ENCODE results near the gene SYDE2.

DNA sequence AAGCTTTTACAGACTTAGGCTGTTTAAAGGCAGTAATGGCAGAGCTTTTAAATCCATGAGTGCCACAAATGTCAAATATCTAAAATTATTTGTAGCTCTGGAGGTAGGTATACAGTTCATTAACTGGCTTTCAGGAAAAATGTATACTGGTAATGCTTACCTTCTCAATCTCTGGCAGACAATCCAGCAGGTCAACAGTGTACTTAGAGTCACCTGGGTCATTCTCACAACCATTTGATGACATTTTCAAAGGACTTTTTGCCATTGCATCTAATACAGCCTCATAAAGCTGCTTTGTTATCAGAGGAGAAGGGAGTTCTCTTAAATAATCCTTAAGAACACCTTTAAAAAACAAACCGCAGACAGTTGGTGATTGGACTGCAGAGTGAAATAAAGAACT, 31.9 kb downstream of the SYDE2 start:
- TF ChIP-seq SIN3A (IDR thresholded peaks at IDR 0.05; ENCODE audit: borderline replicate concordance, insufficient read depth, low read length) (no peak), POLR2AphosphoS5 (IDR thresholded peaks at IDR 0.05; ENCODE audit: low read depth, low read length) (no peak), TAF1 (IDR thresholded peaks at IDR 0.05; ENCODE audit: borderline replicate concordance, insufficient read depth, low read length) (no peak)
- TF ChIP-seq, protein P1, sequence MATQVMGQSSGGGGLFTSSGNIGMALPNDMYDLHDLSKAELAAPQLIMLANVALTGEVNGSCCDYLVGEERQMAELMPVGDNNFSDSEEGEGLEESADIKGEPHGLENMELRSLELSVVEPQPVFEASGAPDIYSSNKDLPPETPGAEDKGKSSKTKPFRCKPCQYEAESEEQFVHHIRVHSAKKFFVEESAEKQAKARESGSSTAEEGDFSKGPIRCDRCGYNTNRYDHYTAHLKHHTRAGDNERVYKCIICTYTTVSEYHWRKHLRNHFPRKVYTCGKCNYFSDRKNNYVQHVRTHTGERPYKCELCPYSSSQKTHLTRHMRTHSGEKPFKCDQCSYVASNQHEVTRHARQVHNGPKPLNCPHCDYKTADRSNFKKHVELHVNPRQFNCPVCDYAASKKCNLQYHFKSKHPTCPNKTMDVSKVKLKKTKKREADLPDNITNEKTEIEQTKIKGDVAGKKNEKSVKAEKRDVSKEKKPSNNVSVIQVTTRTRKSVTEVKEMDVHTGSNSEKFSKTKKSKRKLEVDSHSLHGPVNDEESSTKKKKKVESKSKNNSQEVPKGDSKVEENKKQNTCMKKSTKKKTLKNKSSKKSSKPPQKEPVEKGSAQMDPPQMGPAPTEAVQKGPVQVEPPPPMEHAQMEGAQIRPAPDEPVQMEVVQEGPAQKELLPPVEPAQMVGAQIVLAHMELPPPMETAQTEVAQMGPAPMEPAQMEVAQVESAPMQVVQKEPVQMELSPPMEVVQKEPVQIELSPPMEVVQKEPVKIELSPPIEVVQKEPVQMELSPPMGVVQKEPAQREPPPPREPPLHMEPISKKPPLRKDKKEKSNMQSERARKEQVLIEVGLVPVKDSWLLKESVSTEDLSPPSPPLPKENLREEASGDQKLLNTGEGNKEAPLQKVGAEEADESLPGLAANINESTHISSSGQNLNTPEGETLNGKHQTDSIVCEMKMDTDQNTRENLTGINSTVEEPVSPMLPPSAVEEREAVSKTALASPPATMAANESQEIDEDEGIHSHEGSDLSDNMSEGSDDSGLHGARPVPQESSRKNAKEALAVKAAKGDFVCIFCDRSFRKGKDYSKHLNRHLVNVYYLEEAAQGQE (IDR thresholded peaks at IDR 0.05; ENCODE audit: insufficient read depth in 1 of 2, low read depth in 2 of 2, low read length in 2 of 2): no peak
